ENCODE results near the gene BCO1.

The BCO1 gene

GRCh38 chr16:81310045-81310644 is 71.7 kb downstream of the BCO1 start:
- Histone ChIP-seq H3K27me3 (no peaks in the 10 kb centered on the region), H3K36me3 (peaks cover 0 to 7% (median 0%) of the 10 kb centered on the region in 11 experiments; a peak in 2 of 22 replicates), H3K9ac (no peak overlapping the region), H3K9me3 (replicated peaks in 1 of 11) (no peaks in the 10 kb centered on the region), H3K4me2 (no peak overlapping the region), H3K4me3 (no peak overlapping the region), H3K27ac (no peak overlapping the region), H4K20me1 (peaks cover 0 to 10% (median 2%) of the 10 kb centered on the region in 11 experiments; a peak in 8 of 22 replicates), H3K4me1 (peaks cover 11 to 17% (median 16%) of the 10 kb centered on the region in 10 experiments)
- no peak for TF ChIP-seq Cebpa-rat (IDR thresholded peaks at IDR 0.05)

GRCh38 chr16:81311762-81312161 is 73.3 kb downstream of the BCO1 start:
- no peak overlapping the region for H3K27ac ChIP-seq
- peaks cover 0 to 7% (median 0%) of the 10 kb centered on the region in 11 experiments; a peak in 2 of 22 replicates for H3K36me3 ChIP-seq
- no peaks in the 10 kb centered on the region for H3K9me3 ChIP-seq (replicated peaks in 1 of 11)
- H3K4me1 ChIP-seq: peaks cover 17 to 27% (median 23%) of the 10 kb centered on the region in 10 experiments
- H3K27me3 ChIP-seq: no peaks in the 10 kb centered on the region
- peaks cover 2 to 22% (median 13%) of the 10 kb centered on the region in 11 experiments; a peak in 15 of 22 replicates for H4K20me1 ChIP-seq
- no peak overlapping the region for H3K9ac ChIP-seq
- no peak for TF ChIP-seq Cebpa-rat (IDR thresholded peaks at IDR 0.05)
- H3K4me2 ChIP-seq: no peak overlapping the region
- no peak overlapping the region for H3K4me3 ChIP-seq

GRCh38 chr16:81313701-81314602 is 75.5 kb downstream of the BCO1 start:
- no peak for TF ChIP-seq Cebpa-rat (IDR thresholded peaks at IDR 0.05)
- H3K36me3 ChIP-seq: peaks cover 0 to 7% (median 0%) of the 10 kb centered on the region in 11 experiments; a peak in 2 of 22 replicates
- H3K9me3 ChIP-seq (replicated peaks in 1 of 11): no peaks in the 10 kb centered on the region
- H3K4me2 ChIP-seq: peak overlapping the region; percentile 85 to 98 (median 92)
- H4K20me1 ChIP-seq: peaks cover 15 to 42% (median 35%) of the 10 kb centered on the region in 11 experiments; a peak in 19 of 22 replicates
- no peaks in the 10 kb centered on the region for H3K27me3 ChIP-seq
- H3K27ac ChIP-seq: peak overlapping the region in 10 of 11 experiments; percentile 78 to 87 (median 83); a peak in 21 of 22 replicates
- H3K4me1 ChIP-seq: peaks cover 17 to 33% (median 26%) of the 10 kb centered on the region in 10 experiments
- H3K4me3 ChIP-seq: peak overlapping the region; percentile 87 to 98 (median 96)
- peak overlapping the region; percentile 85 to 93 (median 88) for H3K9ac ChIP-seq

GRCh38 chr16:81314603-81315270 is 76.2 kb downstream of the BCO1 start, which contains the start of gene GAN:
Gene GAN (plus strand): TSS chr16:81314962. CDS start chr16:81315114, 152 bp downstream.
- no peak for TF ChIP-seq Cebpa-rat (IDR thresholded peaks at IDR 0.05)
- peak within 1 kb of the TSS; percentile 87 to 98 (median 96) for H3K4me3 ChIP-seq
- H3K4me1 ChIP-seq: peaks cover 17 to 33% (median 26%) of the 10 kb centered on the region in 10 experiments
- no peaks in the 10 kb centered on the region for H3K27me3 ChIP-seq
- H3K36me3 ChIP-seq: peaks cover 0 to 7% (median 0%) of the 10 kb centered on the region in 11 experiments; a peak in 2 of 22 replicates
- H3K27ac ChIP-seq: peak within 1 kb of the TSS; percentile 76 to 87 (median 83)
- H3K4me2 ChIP-seq: peak within 1 kb of the TSS; percentile 85 to 98 (median 92)
- H3K9me3 ChIP-seq (replicated peaks in 1 of 11): no peaks in the 10 kb centered on the region
- H3K9ac ChIP-seq: peak within 1 kb of the TSS; percentile 85 to 93 (median 88)
- peaks cover 17 to 50% (median 43%) of the 10 kb centered on the region in 11 experiments; a peak in 20 of 22 replicates for H4K20me1 ChIP-seq

GRCh38 chr16:81315271-81316175 is 77.0 kb downstream of the BCO1 start:
- Histone ChIP-seq H3K9ac (peak overlapping the region; percentile 85 to 93 (median 88)), H3K9me3 (replicated peaks in 1 of 11) (no peaks in the 10 kb centered on the region), H3K27me3 (no peaks in the 10 kb centered on the region), H3K27ac (peak overlapping the region; percentile 76 to 87 (median 83)), H3K4me2 (peak overlapping the region; percentile 81 to 98 (median 89)), H4K20me1 (peaks cover 17 to 55% (median 50%) of the 10 kb centered on the region in 11 experiments; a peak in 20 of 22 replicates), H3K4me3 (peak overlapping the region; percentile 87 to 98 (median 96)), H3K4me1 (peaks cover 17 to 33% (median 26%) of the 10 kb centered on the region in 10 experiments), H3K36me3 (peaks cover 0 to 7% (median 0%) of the 10 kb centered on the region in 11 experiments; a peak in 2 of 22 replicates)
- TF ChIP-seq Cebpa-rat (IDR thresholded peaks at IDR 0.05): no peak

- Histone ChIP-seq H3K27me3 (no peaks in the 10 kb centered on the region), H3K4me3 (peak overlapping the region; percentile 87 to 98 (median 96)), H3K4me2 (peak overlapping the region; percentile 81 to 98 (median 89)), H3K4me1 (peaks cover 17 to 33% (median 26%) of the 10 kb centered on the region in 10 experiments), H3K9me3 (replicated peaks in 1 of 11) (no peaks in the 10 kb centered on the region), H3K36me3 (peaks cover 0 to 7% (median 0%) of the 10 kb centered on the region in 11 experiments; a peak in 2 of 22 replicates), H4K20me1 (peaks cover 17 to 58% (median 53%) of the 10 kb centered on the region in 11 experiments; a peak in 20 of 22 replicates), H3K9ac (peak overlapping the region; percentile 85 to 93 (median 88); a peak in 21 of 22 replicates), H3K27ac (no peak overlapping the region)
- no peak for TF ChIP-seq Cebpa-rat (IDR thresholded peaks at IDR 0.05)
Observed at GRCh38 chr16:81316176-81316496, 77.6 kb downstream of the BCO1 start.

- H3K4me3 ChIP-seq: no peak overlapping the region
- peaks cover 17 to 82% (median 58%) of the 10 kb centered on the region in 11 experiments; a peak in 20 of 22 replicates for H4K20me1 ChIP-seq
- H3K9ac ChIP-seq: no peak overlapping the region
- H3K4me1 ChIP-seq: peaks cover 5 to 22% (median 16%) of the 10 kb centered on the region in 10 experiments
- TF ChIP-seq Cebpa-rat (IDR thresholded peaks at IDR 0.05): no peak
- no peaks in the 10 kb centered on the region for H3K9me3 ChIP-seq (replicated peaks in 1 of 11)
- H3K27me3 ChIP-seq: no peaks in the 10 kb centered on the region
- H3K27ac ChIP-seq: no peak overlapping the region
- no peak overlapping the region for H3K4me2 ChIP-seq
- H3K36me3 ChIP-seq: peaks cover 0 to 7% (median 2%) of the 10 kb centered on the region in 11 experiments; a peak in 6 of 22 replicates
Observed at GRCh38 chr16:81318711-81319110, 80.2 kb downstream of the BCO1 start.
